CD4-positive, CD25-positive, alpha-beta regulatory T cell (primary cell): Measurements from ENCODE around the gene TRAPPC12. TPM values are rescaled to one million over a fixed set of nuclear protein-coding genes. Genes with fewer than 3 reads are reported as not detected.

ENCODE experiments used
- ATAC-seq, 2 donors: fragments of 150-1000 bp; cut with Tn5 transposase; one replicate each; pipeline ENCODE4 v1.10.0; 2021; ENCODE audit warnings: low read depth in 2 of 2, moderate number of reproducible peaks in 2 of 2, moderate library complexity in 1 of 2
- DNase-seq, 3 donors: peaks; one replicate each; pipeline versions ENCODE4 v3.0.0 to v3.0.0-alpha.2; 2012 to 2022; ENCODE audit warnings: mixed read lengths in 1 of 3
- H3K27ac ChIP-seq: one replicate; pipeline ENCODE4 v1.7.0; 2013; ENCODE audit warnings: mild to moderate bottlenecking, low read length; ENCODE audit not compliant: insufficient read depth, poor library complexity, severe bottlenecking
- H3K27me3 ChIP-seq: one replicate; pipeline ENCODE4 v1.7.0; 2013; ENCODE audit warnings: low read length; ENCODE audit not compliant: control insufficient read depth, insufficient read depth
- H3K36me3 ChIP-seq: one replicate; pipeline ENCODE4 v1.7.0; 2013; ENCODE audit warnings: mild to moderate bottlenecking, low read length, moderate library complexity; ENCODE audit not compliant: control insufficient read depth, insufficient read depth
- H3K4me1 ChIP-seq: 2 replicates; pipeline ENCODE4 v1.7.0; 2013; ENCODE audit warnings: mild to moderate bottlenecking, low read length; ENCODE audit not compliant: insufficient read depth, control insufficient read depth, poor library complexity, severe bottlenecking
- H3K4me3 ChIP-seq: one replicate; pipeline ENCODE4 v1.7.0; 2013; ENCODE audit warnings: low read depth, mild to moderate bottlenecking, low read length, moderate library complexity
- H3K9me3 ChIP-seq, 2 experiments: 1 replicate in 1 of 2; 2 replicates in 1 of 2; pipeline ENCODE4 v1.7.0; 2013; ENCODE audit warnings: low read length in 2 of 2, mild to moderate bottlenecking in 1 of 2, moderate library complexity in 1 of 2; ENCODE audit not compliant: control insufficient read depth in 2 of 2
- H3K27ac Mint-ChIP-seq, 3 donors: one replicate each; pipeline ENCODE4 v1.8.0; 2020 to 2022; ENCODE audit warnings: mild to moderate bottlenecking in 3 of 3, mixed read lengths in 3 of 3, moderate library complexity in 2 of 3
- H3K27me3 Mint-ChIP-seq: one replicate; pipeline ENCODE4 v1.8.0; 2022; ENCODE audit warnings: mild to moderate bottlenecking, mixed read lengths
- H3K36me3 Mint-ChIP-seq: one replicate; pipeline ENCODE4 v1.8.0; 2020; ENCODE audit warnings: mixed read lengths
- H3K4me1 Mint-ChIP-seq, 4 donors: one replicate each; pipeline ENCODE4 v1.8.0; 2020 to 2022; ENCODE audit warnings: mixed read lengths in 4 of 4, mild to moderate bottlenecking in 1 of 4
- H3K4me3 Mint-ChIP-seq, 4 donors: one replicate each; pipeline ENCODE4 v1.8.0; 2020 to 2022; ENCODE audit warnings: mild to moderate bottlenecking in 4 of 4, mixed read lengths in 4 of 4, moderate library complexity in 3 of 4
- H3K9me3 Mint-ChIP-seq, 7 donors: one replicate each; pipeline ENCODE4 v1.8.0; 2020 to 2022; ENCODE audit warnings: mixed read lengths in 7 of 7, mild to moderate bottlenecking in 3 of 7, moderate library complexity in 2 of 7
- polyA plus RNA-seq, 4 donors: library from polyadenylated mRNA; unstranded; fragments of 300-500 nt; fragmentation: Illumina TruSeq; gene quantifications; one replicate each; pipeline ENCODE4 v1.2.3, GENCODE V29; 2021
- total RNA-seq: library from RNA; stranded (reverse); gene quantifications from one replicate; pipeline ENCODE4 v1.2.3, GENCODE V29; 2022

TRAPPC12 gene
- total and polyA plus RNA-seq, 5 donors from 2014 or later: 30.5 to 97.3 (median 34.2) TPM

DNA sequence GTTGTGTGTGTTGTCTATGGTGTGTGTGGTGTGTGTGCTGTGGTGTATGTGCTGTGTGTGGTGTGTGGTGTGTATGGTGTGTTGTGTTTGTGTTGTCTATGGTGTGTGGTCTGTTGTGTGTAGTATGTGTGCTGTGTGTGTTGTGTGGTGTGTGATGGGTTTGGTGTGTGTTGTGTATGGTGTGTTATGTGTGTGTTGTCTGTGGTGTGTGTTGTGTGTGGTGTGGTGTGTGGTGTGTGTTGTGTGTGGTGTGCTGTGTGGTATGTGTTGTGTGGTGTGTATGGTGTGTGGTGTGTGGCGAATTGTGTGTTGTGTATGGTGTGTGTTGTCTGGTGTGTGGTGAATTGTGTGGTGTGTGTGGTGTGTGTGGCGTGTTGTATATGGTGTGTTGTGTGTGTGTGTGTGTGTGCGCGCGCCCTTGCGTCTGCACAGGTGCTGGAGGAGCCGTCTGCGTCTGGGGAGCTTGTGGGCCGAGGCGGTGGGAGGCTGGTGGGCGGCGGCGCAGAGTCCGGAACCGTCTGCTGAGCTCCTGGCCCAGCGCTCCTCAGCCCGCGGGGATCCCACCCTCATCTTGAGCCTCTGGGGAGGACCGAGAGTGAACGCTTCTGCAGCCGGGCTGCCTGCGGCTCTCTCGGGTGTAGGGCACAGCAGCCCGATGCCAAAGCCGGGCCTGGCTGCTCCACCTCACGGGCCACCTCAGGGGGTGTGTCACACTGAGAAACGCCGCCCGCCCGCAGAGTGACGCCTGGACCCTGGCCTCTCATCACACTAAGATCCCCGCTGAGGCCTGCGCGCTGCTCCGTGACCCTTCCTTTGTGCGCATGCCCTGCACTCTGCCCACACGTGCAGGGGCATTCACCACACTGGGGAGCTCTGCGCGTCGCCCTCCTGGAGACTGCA lies 148.6 kb downstream of the TRAPPC12 start:
- Mint-ChIP-seq H3K27ac (no peak overlapping the region), H3K27me3 (no peaks in the 10 kb centered on the region), H3K36me3 (no peaks in the 10 kb centered on the region), H3K4me1 (peaks cover 0 to 5% (median 0%) of the 10 kb centered on the region in 4 donors), H3K9me3 (no peaks in the 10 kb centered on the region), H3K4me3 (no peak overlapping the region)
- Histone ChIP-seq H3K9me3 (no peaks in the 10 kb centered on the region), H3K4me1 (no peaks in the 10 kb centered on the region), H3K36me3 (no peaks in the 10 kb centered on the region), H3K27ac (no peak overlapping the region), H3K27me3 (no peaks in the 10 kb centered on the region), H3K4me3 (no peak overlapping the region)
- DNase-seq: no peak
- ATAC-seq: no peak

Other genes starting within 250 kb of the TRAPPC12 start
- 26.6 TPM for gene EIPR1, start 1.9 kb upstream of the TRAPPC12 start, total RNA-seq
- 10 to 100 TPM; 31.1 to 44.8 (median 35.2) TPM for gene EIPR1, start 1.9 kb upstream of the TRAPPC12 start, polyA plus RNA-seq
- 21.2 TPM for gene ADI1, start 139.8 kb downstream of the TRAPPC12 start, total RNA-seq
- 10 to 100 TPM; 41.7 to 52.4 (median 49.9) TPM for gene ADI1, start 139.8 kb downstream of the TRAPPC12 start, polyA plus RNA-seq
- 30.3 TPM for gene RNASEH1, start 178.6 kb downstream of the TRAPPC12 start, total RNA-seq
- 10 to 100 TPM; 29.7 to 33.2 (median 31.8) TPM for gene RNASEH1, start 178.6 kb downstream of the TRAPPC12 start, polyA plus RNA-seq
- 1,337 TPM for gene RPS7, start 195.6 kb downstream of the TRAPPC12 start, total RNA-seq
- 1,000 to 10,000 TPM in 3 of 4 donors, 100 to 1,000 TPM in 1; 912 to 1,324 (median 1,217) TPM for gene RPS7, start 195.6 kb downstream of the TRAPPC12 start, polyA plus RNA-seq
- not detected for gene COLEC11, start 215.4 kb downstream of the TRAPPC12 start, total RNA-seq
- not detected for gene COLEC11, start 215.4 kb downstream of the TRAPPC12 start, polyA plus RNA-seq